Calu3 (cell line): ENCODE measurements around the gene PHF12. TPM values are rescaled to one million over a fixed set of nuclear protein-coding genes. Genes with fewer than 3 reads are reported as not detected.

Experiments used
- BruUV-seq: library from RNA; stranded (reverse); fragments of 400-500 nt; replicated peaks from 2 replicates; lab custom pipeline; 2021; lab: Mats Ljungman, UMichigan
- CTCF ChIA-PET: fragments of 300-600 bp; sonication (Branson Sonifier 250); formaldehyde crosslinking; loops from one replicate; lab custom pipeline; 2022; ENCODE audit warnings: antibody characterized with exemption; lab: Charles Lee
- DNase-seq: peaks from one replicate; pipeline ENCODE4 v3.0.0; 2022
- H3K27ac Mint-ChIP-seq: one replicate; pipeline ENCODE4 v1.8.0; 2022; ENCODE audit warnings: mixed read lengths; ENCODE audit not compliant: unreplicated experiment
- H3K27me3 Mint-ChIP-seq: one replicate; pipeline ENCODE4 v1.8.0; 2022; ENCODE audit warnings: mixed read lengths; ENCODE audit not compliant: unreplicated experiment
- H3K36me3 Mint-ChIP-seq: one replicate; pipeline ENCODE4 v1.8.0; 2022; ENCODE audit warnings: mild to moderate bottlenecking, moderate library complexity, mixed read lengths; ENCODE audit not compliant: insufficient read depth, unreplicated experiment
- H3K4me1 Mint-ChIP-seq: one replicate; pipeline ENCODE4 v1.8.0; 2022; ENCODE audit warnings: mild to moderate bottlenecking, low read depth, mixed read lengths; ENCODE audit not compliant: unreplicated experiment
- H3K4me3 Mint-ChIP-seq: one replicate; pipeline ENCODE4 v1.8.0; 2022; ENCODE audit warnings: mild to moderate bottlenecking, low read depth, moderate library complexity, mixed read lengths; ENCODE audit not compliant: unreplicated experiment
- H3K9me3 Mint-ChIP-seq: one replicate; pipeline ENCODE4 v1.8.0; 2022; ENCODE audit warnings: low read depth, mixed read lengths; ENCODE audit not compliant: unreplicated experiment
- CTCF ChIP-seq: fragments of 200-600 bp; IDR thresholded peaks from one replicate; pipeline ENCODE4 v1.8.0; 2022; ENCODE audit warnings: antibody characterized with exemption; ENCODE audit not compliant: unreplicated experiment
- intact Hi-C: fragments of 100-400 bp; cut with micrococcal nuclease; formaldehyde crosslinking; loops from one replicate; pipeline ENCODE4 v1.10.0; 2022; ENCODE audit not compliant: unreplicated experiment
- total RNA-seq: library from RNA; stranded (reverse); gene quantifications from 2 replicates; pipeline ENCODE4 v1.2.3, GENCODE V29; 2022

The PHF12 gene
- total RNA-seq, 1 experiment from 2014 or later = 54.0 TPM

- no peak overlapping the region for H3K4me3 Mint-ChIP-seq
- H3K9me3 Mint-ChIP-seq = no peaks in the 10 kb centered on the region
- H3K4me1 Mint-ChIP-seq = no peaks in the 10 kb centered on the region
- TF ChIP-seq CTCF = no peak
- intact Hi-C loops = no loop called here
- peaks cover 8% of the 10 kb centered on the region for H3K36me3 Mint-ChIP-seq
- no peak overlapping the region for H3K27ac Mint-ChIP-seq
- H3K27me3 Mint-ChIP-seq = no peaks in the 10 kb centered on the region
- no peak for DNase-seq
- CTCF ChIA-PET = no interaction called here
- BruUV-seq = no TSS peak
Observed at GRCh38 chr17:28885363-28885762, 66.0 kb downstream of the PHF12 start.

- intact Hi-C loops = no loop called here
- Mint-ChIP-seq H3K4me3 (no peak overlapping the region), H3K9me3 (no peaks in the 10 kb centered on the region), H3K4me1 (no peaks in the 10 kb centered on the region), H3K27ac (no peak overlapping the region), H3K36me3 (peaks cover 13% of the 10 kb centered on the region), H3K27me3 (no peaks in the 10 kb centered on the region)
- CTCF ChIA-PET = no interaction called here
- no peak for DNase-seq
- no TSS peak for BruUV-seq
- TF ChIP-seq CTCF = no peak
Observed at GRCh38 chr17:28883967-28884702, 67.2 kb downstream of the PHF12 start.

GRCh38 chr17:28882154-28882895 is 69.0 kb downstream of the PHF12 start:
- TF ChIP-seq CTCF = no peak
- Mint-ChIP-seq H3K36me3 (peaks cover 13% of the 10 kb centered on the region), H3K4me1 (no peaks in the 10 kb centered on the region), H3K27me3 (no peaks in the 10 kb centered on the region), H3K4me3 (no peak overlapping the region), H3K27ac (no peak overlapping the region), H3K9me3 (no peaks in the 10 kb centered on the region)
- BruUV-seq = no TSS peak
- intact Hi-C loops = no loop called here
- CTCF ChIA-PET = no interaction called here
- no peak for DNase-seq

GRCh38 chr17:28881533-28882056 is 69.7 kb downstream of the PHF12 start:
- DNase-seq = no peak
- H3K36me3 Mint-ChIP-seq = peaks cover 10% of the 10 kb centered on the region
- CTCF ChIA-PET = no interaction called here
- no TSS peak for BruUV-seq
- no peaks in the 10 kb centered on the region for H3K9me3 Mint-ChIP-seq
- TF ChIP-seq CTCF = no peak
- no peak overlapping the region for H3K27ac Mint-ChIP-seq
- no peaks in the 10 kb centered on the region for H3K4me1 Mint-ChIP-seq
- intact Hi-C loops = no loop called here
- H3K4me3 Mint-ChIP-seq = no peak overlapping the region
- H3K27me3 Mint-ChIP-seq = no peaks in the 10 kb centered on the region
